SK-N-SH treated with all-trans-retinoic acid at 6 μM for 48 hours (cell line): Measurements from ENCODE around the gene SDK1.

Source experiments
- ATAC-seq: fragments of 200-7000 bp; cut with Tn5 transposase; 3 replicates; pipeline ENCODE4 v1.9.1; 2020; ENCODE audit warnings: mild to moderate bottlenecking, moderate library complexity
- ARNTL ChIP-seq: fragments of 450-650 bp; formaldehyde crosslinking; IDR thresholded peaks from 2 replicates; pipeline ENCODE4 v1.5.0; 2020; ENCODE audit warnings: low read depth, mild to moderate bottlenecking, moderate library complexity, borderline replicate concordance
- BACH2 ChIP-seq: fragments of 250-450 bp; sonication (Bioruptor Pico); IDR thresholded peaks from 2 replicates; pipeline ENCODE4 v1.9.0; 2021; ENCODE audit warnings: mild to moderate bottlenecking, borderline replicate concordance
- ESRRG ChIP-seq: fragments of 250-450 bp; sonication (Bioruptor Pico); IDR thresholded peaks from 2 replicates; pipeline ENCODE4 v1.6.1; 2021; ENCODE audit warnings: mild to moderate bottlenecking
- GLIS3 ChIP-seq: fragments of 250-450 bp; sonication (Bioruptor Pico); IDR thresholded peaks from 2 replicates; pipeline ENCODE4 v1.5.0; 2020; ENCODE audit warnings: mild to moderate bottlenecking, moderate library complexity
- ISL1 ChIP-seq: fragments of 250-450 bp; sonication (Bioruptor Pico); IDR thresholded peaks from 2 replicates; pipeline ENCODE4 v2.1.2; 2022; ENCODE audit warnings: mild to moderate bottlenecking, moderate library complexity
- OSR1 ChIP-seq: fragments of 250-450 bp; sonication (Bioruptor Pico); IDR thresholded peaks from 2 replicates; pipeline ENCODE4 v1.8.0; 2022; ENCODE audit warnings: moderate library complexity, mild to moderate bottlenecking, inconsistent platforms
- PPARA ChIP-seq: fragments of 250-450 bp; sonication (Bioruptor Pico); IDR thresholded peaks from 2 replicates; pipeline ENCODE4 v1.5.0; 2020; ENCODE audit warnings: mild to moderate bottlenecking, borderline replicate concordance
- RARB ChIP-seq: fragments of 250-450 bp; sonication (Bioruptor Pico); IDR thresholded peaks from 2 replicates; pipeline ENCODE4 v1.8.0; 2021; ENCODE audit warnings: mild to moderate bottlenecking, moderate library complexity
- SNAI2 ChIP-seq: fragments of 250-450 bp; sonication (Bioruptor Pico); IDR thresholded peaks from 2 replicates; pipeline ENCODE4 v1.5.0; 2020; ENCODE audit warnings: mild to moderate bottlenecking, moderate library complexity
- TCF4 ChIP-seq: fragments of 250-450 bp; sonication (Bioruptor Pico); IDR thresholded peaks from 2 replicates; pipeline ENCODE4 v1.8.0; 2021; ENCODE audit warnings: mild to moderate bottlenecking, moderate library complexity, borderline replicate concordance
- TOX ChIP-seq: fragments of 250-450 bp; sonication (Bioruptor Pico); IDR thresholded peaks from 2 replicates; pipeline ENCODE4 v1.8.0; 2021; ENCODE audit warnings: mild to moderate bottlenecking, moderate library complexity, borderline replicate concordance
- ZC3H10 ChIP-seq: fragments of 250-450 bp; sonication (Bioruptor Pico); IDR thresholded peaks from 2 replicates; pipeline ENCODE4 v1.5.1; 2021; ENCODE audit warnings: mild to moderate bottlenecking, moderate library complexity
- ZFP3 ChIP-seq: fragments of 250-450 bp; sonication (Bioruptor Pico); IDR thresholded peaks from 2 replicates; pipeline ENCODE4 v1.5.0; 2020; ENCODE audit warnings: mild to moderate bottlenecking, moderate library complexity
- ZFP30 ChIP-seq: fragments of 450-650 bp; formaldehyde crosslinking; IDR thresholded peaks from 2 replicates; pipeline ENCODE4 v1.5.0; 2022; ENCODE audit warnings: mild to moderate bottlenecking, moderate library complexity
- ZNF565 ChIP-seq: fragments of 450-650 bp; formaldehyde crosslinking; conservative IDR thresholded peaks from 2 replicates; pipeline ENCODE4 v1.5.0; 2020; ENCODE audit warnings: low read depth, mild to moderate bottlenecking, moderate library complexity
- ZNF70 ChIP-seq: fragments of 450-650 bp; formaldehyde crosslinking; IDR thresholded peaks from 2 replicates; pipeline ENCODE4 v1.5.0; 2020; ENCODE audit warnings: mild to moderate bottlenecking, moderate library complexity
- ZNF8 ChIP-seq: fragments of 450-650 bp; formaldehyde crosslinking; IDR thresholded peaks from 2 replicates; pipeline ENCODE4 v1.5.0; 2020; ENCODE audit warnings: mild to moderate bottlenecking, moderate library complexity
- TF ChIP-seq, protein P1 (sequence below): fragments of 250-450 bp; sonication (Bioruptor Pico); IDR thresholded peaks from 2 replicates; pipeline ENCODE4 v1.5.1; 2020; ENCODE audit warnings: low read depth, mild to moderate bottlenecking, moderate library complexity
- TF ChIP-seq, protein P2 (sequence below): fragments of 250-450 bp; sonication (Bioruptor Pico); IDR thresholded peaks from 2 replicates; pipeline ENCODE4 v1.8.0; 2020; ENCODE audit warnings: mild to moderate bottlenecking, moderate library complexity, borderline replicate concordance
- TF ChIP-seq, protein P3 (sequence below): fragments of 250-450 bp; sonication (Bioruptor Pico); IDR thresholded peaks from 2 replicates; pipeline ENCODE4 v1.8.0; 2021; ENCODE audit warnings: low read depth, mild to moderate bottlenecking, moderate library complexity, borderline replicate concordance

The SDK1 gene

DNA sequence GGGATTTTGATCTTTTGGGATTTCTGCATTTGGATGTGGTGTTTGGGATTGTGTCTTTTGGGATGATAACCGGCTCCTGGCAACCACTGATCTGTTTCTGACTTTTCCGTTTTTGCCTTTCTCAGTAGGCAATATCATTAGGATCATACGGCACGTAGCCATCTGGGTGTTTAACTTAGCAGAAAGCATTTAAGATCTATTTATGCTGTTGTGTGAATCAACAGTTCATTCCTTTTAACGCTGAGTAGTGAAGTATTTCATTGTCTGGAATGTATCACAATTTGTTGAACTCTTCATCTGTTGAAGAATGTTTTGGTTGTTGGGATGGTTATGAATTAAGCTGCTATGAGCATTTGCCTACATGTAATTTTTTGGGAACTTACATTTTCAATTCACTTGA, 459.6 kb downstream of the SDK1 start:
- no peak for TF ChIP-seq SNAI2
- no peak for TF ChIP-seq RARB (CRISPR knock-in tag)
- TF ChIP-seq, protein P1, sequence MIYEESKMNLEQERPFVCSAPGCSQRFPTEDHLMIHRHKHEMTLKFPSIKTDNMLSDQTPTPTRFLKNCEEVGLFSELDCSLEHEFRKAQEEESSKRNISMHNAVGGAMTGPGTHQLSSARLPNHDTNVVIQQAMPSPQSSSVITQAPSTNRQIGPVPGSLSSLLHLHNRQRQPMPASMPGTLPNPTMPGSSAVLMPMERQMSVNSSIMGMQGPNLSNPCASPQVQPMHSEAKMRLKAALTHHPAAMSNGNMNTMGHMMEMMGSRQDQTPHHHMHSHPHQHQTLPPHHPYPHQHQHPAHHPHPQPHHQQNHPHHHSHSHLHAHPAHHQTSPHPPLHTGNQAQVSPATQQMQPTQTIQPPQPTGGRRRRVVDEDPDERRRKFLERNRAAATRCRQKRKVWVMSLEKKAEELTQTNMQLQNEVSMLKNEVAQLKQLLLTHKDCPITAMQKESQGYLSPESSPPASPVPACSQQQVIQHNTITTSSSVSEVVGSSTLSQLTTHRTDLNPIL (CRISPR knock-in tag): no peak
- TF ChIP-seq BACH2 (CRISPR knock-in tag): no peak
- no peak for TF ChIP-seq ESRRG (CRISPR knock-in tag)
- no peak for TF ChIP-seq TCF4 (CRISPR knock-in tag)
- no peak for TF ChIP-seq ZNF8
- TF ChIP-seq ZNF565: no peak
- TF ChIP-seq ARNTL (CRISPR knock-in tag): no peak
- TF ChIP-seq PPARA (CRISPR knock-in tag): no peak
- TF ChIP-seq ZFP30: no peak
- TF ChIP-seq ZFP3 (CRISPR knock-in tag): no peak
- TF ChIP-seq, protein P2, sequence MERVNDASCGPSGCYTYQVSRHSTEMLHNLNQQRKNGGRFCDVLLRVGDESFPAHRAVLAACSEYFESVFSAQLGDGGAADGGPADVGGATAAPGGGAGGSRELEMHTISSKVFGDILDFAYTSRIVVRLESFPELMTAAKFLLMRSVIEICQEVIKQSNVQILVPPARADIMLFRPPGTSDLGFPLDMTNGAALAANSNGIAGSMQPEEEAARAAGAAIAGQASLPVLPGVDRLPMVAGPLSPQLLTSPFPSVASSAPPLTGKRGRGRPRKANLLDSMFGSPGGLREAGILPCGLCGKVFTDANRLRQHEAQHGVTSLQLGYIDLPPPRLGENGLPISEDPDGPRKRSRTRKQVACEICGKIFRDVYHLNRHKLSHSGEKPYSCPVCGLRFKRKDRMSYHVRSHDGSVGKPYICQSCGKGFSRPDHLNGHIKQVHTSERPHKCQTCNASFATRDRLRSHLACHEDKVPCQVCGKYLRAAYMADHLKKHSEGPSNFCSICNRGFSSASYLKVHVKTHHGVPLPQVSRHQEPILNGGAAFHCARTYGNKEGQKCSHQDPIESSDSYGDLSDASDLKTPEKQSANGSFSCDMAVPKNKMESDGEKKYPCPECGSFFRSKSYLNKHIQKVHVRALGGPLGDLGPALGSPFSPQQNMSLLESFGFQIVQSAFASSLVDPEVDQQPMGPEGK (CRISPR knock-in tag): no peak
- TF ChIP-seq OSR1 (CRISPR knock-in tag): no peak
- TF ChIP-seq, protein P3, sequence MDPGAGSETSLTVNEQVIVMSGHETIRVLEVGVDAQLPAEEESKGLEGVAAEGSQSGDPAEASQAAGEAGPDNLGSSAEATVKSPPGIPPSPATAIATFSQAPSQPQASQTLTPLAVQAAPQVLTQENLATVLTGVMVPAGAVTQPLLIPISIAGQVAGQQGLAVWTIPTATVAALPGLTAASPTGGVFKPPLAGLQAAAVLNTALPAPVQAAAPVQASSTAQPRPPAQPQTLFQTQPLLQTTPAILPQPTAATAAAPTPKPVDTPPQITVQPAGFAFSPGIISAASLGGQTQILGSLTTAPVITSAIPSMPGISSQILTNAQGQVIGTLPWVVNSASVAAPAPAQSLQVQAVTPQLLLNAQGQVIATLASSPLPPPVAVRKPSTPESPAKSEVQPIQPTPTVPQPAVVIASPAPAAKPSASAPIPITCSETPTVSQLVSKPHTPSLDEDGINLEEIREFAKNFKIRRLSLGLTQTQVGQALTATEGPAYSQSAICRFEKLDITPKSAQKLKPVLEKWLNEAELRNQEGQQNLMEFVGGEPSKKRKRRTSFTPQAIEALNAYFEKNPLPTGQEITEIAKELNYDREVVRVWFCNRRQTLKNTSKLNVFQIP: no peak
- TF ChIP-seq, all 23 proteins: peak for 0
- no peak for ATAC-seq

DNA sequence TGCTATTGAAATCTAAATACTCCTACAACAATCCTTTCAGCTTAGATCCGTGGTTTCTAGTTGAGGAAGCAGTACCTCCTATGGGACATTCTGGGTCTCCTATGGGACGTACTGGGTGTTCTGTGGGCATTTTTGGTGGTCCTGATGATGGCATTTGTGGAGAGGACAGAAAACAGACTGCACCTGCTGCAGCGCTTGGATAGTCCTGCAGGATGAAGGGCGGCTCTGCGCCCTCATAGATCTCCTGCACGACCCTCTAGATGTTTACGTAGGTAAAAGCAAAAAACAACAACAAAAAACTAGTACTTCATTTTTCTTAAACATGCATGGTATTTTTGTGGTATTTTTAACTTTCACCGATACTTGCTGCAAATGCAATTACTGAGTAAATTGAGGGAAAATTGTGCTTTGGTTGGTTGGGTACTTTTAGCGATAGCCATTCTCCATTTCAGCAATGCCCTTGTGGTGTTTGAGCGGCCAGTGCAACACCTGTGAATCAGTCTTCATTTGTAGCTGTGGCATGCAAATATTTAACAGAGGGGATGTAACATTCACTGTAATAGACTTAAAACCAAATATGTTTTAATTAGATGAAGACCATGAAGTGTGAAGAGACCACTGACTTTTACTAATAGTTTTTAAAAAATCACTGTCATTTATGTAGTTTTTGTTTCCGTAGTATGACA, 461.2 kb downstream of the SDK1 start:
- ATAC-seq: no peak
- TF ChIP-seq TOX (CRISPR knock-in tag): no peak
- no peak for TF ChIP-seq ZNF70
- no peak for TF ChIP-seq ZC3H10 (CRISPR knock-in tag)
- no peak for TF ChIP-seq GLIS3 (CRISPR knock-in tag)
- TF ChIP-seq RARB (CRISPR knock-in tag): no peak
- no peak for TF ChIP-seq ISL1 (CRISPR knock-in tag)

DNA sequence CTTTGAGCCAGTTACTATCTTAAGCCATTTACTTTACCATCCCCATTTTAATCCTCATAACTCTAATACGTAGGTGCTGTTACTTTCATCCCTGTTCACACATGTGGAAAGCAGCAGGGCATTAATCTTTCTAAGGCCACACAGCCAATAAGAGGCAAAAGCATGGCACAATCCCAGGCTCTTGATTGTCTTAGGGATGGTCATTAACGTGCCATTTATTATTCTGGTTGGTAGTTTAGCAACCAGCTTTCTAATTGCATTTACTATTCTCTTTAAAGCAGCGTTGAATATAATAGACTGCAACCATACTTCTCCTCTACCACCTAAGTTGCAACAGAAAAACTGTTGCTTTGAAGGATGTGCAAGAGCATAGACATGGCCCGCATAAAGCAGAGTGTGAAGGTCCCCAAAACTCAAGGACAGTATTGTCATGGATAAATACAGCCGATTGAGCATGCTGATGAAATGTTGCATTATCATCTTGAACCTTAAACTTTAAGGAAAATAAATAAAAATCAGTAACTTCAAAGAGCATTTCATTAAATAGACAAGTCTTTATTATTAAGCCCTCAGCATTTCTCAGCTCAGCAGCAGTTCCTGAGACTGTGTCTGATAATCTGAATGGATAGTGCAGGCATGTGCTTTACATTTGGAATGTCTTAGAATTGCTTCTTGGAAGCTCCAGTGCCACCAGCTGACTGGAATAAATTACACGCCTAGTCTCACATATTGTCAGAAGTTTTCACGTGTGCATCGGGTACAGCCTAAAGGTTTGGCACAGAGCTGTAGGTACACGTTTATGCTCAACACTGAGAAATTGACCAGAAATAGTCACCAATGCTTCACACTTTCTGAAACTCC, 467.1 kb downstream of the SDK1 start:
- no peak for TF ChIP-seq OSR1 (CRISPR knock-in tag)
- no peak for TF ChIP-seq ZC3H10 (CRISPR knock-in tag)
- no peak for TF ChIP-seq ARNTL (CRISPR knock-in tag)
- TF ChIP-seq RARB (CRISPR knock-in tag): no peak
- TF ChIP-seq PPARA (CRISPR knock-in tag): no peak
- TF ChIP-seq, protein P3: no peak
- no peak for TF ChIP-seq TOX (CRISPR knock-in tag)
- TF ChIP-seq ZNF70: no peak
- TF ChIP-seq ISL1 (CRISPR knock-in tag): no peak
- TF ChIP-seq SNAI2: no peak
- no peak for TF ChIP-seq ZNF8
- no peak for TF ChIP-seq ZNF565
- TF ChIP-seq ZFP30: no peak
- ATAC-seq: no peak

DNA sequence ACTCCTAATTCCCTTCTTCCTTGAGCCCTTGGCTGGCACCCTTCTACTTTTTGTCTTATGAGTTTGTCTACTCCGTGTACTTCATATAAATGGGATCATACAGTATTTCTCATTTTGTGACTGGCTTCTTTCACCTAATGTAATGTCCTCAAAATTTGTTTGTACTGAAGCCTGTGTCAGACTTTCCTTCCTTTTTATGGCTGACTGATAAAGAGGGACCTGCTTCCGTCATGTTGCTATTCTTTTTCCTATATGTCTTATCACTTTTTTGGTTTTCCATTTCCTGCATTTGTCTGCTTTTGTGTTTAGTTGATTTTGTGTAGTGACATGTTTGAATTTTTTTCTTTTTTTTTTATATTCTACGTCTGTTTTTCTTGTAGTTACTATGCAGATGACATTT, 470.9 kb downstream of the SDK1 start:
- no peak for ATAC-seq
- no peak for TF ChIP-seq OSR1 (CRISPR knock-in tag)
- no peak for TF ChIP-seq ISL1 (CRISPR knock-in tag)
- no peak for TF ChIP-seq TOX (CRISPR knock-in tag)
- TF ChIP-seq TCF4 (CRISPR knock-in tag): no peak
- TF ChIP-seq, protein P3: no peak
- TF ChIP-seq GLIS3 (CRISPR knock-in tag): no peak
- no peak for TF ChIP-seq SNAI2
- no peak for TF ChIP-seq ZNF70
- no peak for TF ChIP-seq ZFP30
- TF ChIP-seq, protein P2 (CRISPR knock-in tag): no peak
- TF ChIP-seq ZFP3 (CRISPR knock-in tag): no peak
